PC-3 (cell line): Measurements from ENCODE around the gene MAST4.

Experiments
- CTCF ChIP-seq: fragments of 300-600 bp; sonication (generic); conservative IDR thresholded peaks from 2 replicates; pipeline ENCODE4 v1.5.1; 2017; ENCODE audit warnings: antibody characterized with exemption, low read depth, mild to moderate bottlenecking, low read length
- EZH2 ChIP-seq: fragments of 300-600 bp; sonication (generic); IDR thresholded peaks from one replicate; pipeline ENCODE4 v1.6.1; 2017; ENCODE audit warnings: antibody characterized with exemption, mild to moderate bottlenecking, low read length; ENCODE audit not compliant: unreplicated experiment
- EZH2phosphoT487 ChIP-seq: fragments of 300-600 bp; sonication (generic); IDR thresholded peaks from 2 replicates; pipeline ENCODE4 v1.6.1; 2018; ENCODE audit warnings: mild to moderate bottlenecking, antibody characterized with exemption, low read length, borderline replicate concordance

GRCh38 chr5:67183859-67184258, 587.7 kb downstream of the MAST4 start:
- TF ChIP-seq CTCF: no peak
- TF ChIP-seq EZH2phosphoT487: no peak
- TF ChIP-seq EZH2: no peak
